Thyroid gland (tissue), 4 donors: ENCODE results near the gene HDAC9. TPM values are rescaled to one million over a fixed set of nuclear protein-coding genes. Genes with fewer than 3 reads are reported as not detected.
A peak's percentile ranks its signal among the peaks of the same experiment; 100 is the strongest.

ENCODE experiments used
- DNase-seq, 2 donors: peaks; one replicate each; pipeline ENCODE4 v3.0.0-alpha.2; 2019
- H3K27ac ChIP-seq, 3 donors: fragments of 200-600 bp; sonication (generic); 1 replicate in 2 of 3; 2 replicates in 1 of 3; pipeline ENCODE4 v1.5.1; 2016 to 2019; ENCODE audit warnings: mild to moderate bottlenecking in 1 of 3, moderate library complexity in 1 of 3
- H3K27me3 ChIP-seq: fragments of 200-600 bp; sonication (generic); one replicate; pipeline ENCODE4 v1.5.1; 2019
- H3K36me3 ChIP-seq, 2 donors: fragments of 200-600 bp; sonication (generic); one replicate each; pipeline ENCODE4 v1.5.1; 2016 to 2019
- H3K4me1 ChIP-seq, 2 donors: fragments of 200-600 bp; sonication (generic); one replicate each; pipeline ENCODE4 v1.5.1; 2017 to 2019
- H3K4me3 ChIP-seq, 3 donors: fragments of 200-600 bp; sonication (generic); replicated peaks in 1 of 3; 1 replicate in 2 of 3; 2 replicates in 1 of 3; pipeline ENCODE4 v1.5.1; 2016; ENCODE audit warnings: mild to moderate bottlenecking in 1 of 3
- H3K9me3 ChIP-seq: fragments of 200-600 bp; sonication (generic); one replicate; pipeline ENCODE4 v1.5.1; 2017
- POLR2A ChIP-seq, 2 donors: fragments of 450-650 bp; IDR thresholded peaks; one replicate each; pipeline ENCODE4 v1.6.1; 2017; ENCODE audit warnings: antibody characterized with exemption in 2 of 2, mild to moderate bottlenecking in 2 of 2, moderate library complexity in 1 of 2
- WGBS, 2 donors: methylation state at CpG; one replicate each; pipeline ENCODE4 v1.1.5; 2017; 5-methylcytosine and 5-hydroxymethylcytosine counted together
- intact Hi-C: fragments of 100-400 bp; cut with DNase I; formaldehyde crosslinking; loops from one replicate; pipeline ENCODE4 v1.15.1; 2023
- total RNA-seq, 4 donors: library from RNA; depleted of rRNA; stranded (reverse); fragments of >200 nt; gene quantifications; one replicate each; pipeline ENCODE4 v1.2.3, GENCODE V29; 2016
- TF ChIP-seq, protein P1 (sequence below), 6 experiments: fragments of 200-600 bp in 3 of 6; fragments of 450-650 bp in 3 of 6; sonication (generic) in 3 of 6; IDR thresholded peaks; one replicate each; pipeline ENCODE4 v1.5.1; 2016 to 2019; ENCODE audit warnings: antibody characterized with exemption in 6 of 6, mild to moderate bottlenecking in 2 of 6, inconsistent platforms in 1 of 6, moderate library complexity in 1 of 6

Gene HDAC9
- total RNA-seq, 4 donors from 2014 or later, result 5.4 to 28.2 (median 7.2) TPM

GRCh38 chr7:18552316-18552916 is 56.9 kb downstream of the HDAC9 start:
- DNase-seq, result no peak
- no peak for TF ChIP-seq POLR2A (IDR thresholded peaks at IDR 0.05)
- TF ChIP-seq, protein P1, sequence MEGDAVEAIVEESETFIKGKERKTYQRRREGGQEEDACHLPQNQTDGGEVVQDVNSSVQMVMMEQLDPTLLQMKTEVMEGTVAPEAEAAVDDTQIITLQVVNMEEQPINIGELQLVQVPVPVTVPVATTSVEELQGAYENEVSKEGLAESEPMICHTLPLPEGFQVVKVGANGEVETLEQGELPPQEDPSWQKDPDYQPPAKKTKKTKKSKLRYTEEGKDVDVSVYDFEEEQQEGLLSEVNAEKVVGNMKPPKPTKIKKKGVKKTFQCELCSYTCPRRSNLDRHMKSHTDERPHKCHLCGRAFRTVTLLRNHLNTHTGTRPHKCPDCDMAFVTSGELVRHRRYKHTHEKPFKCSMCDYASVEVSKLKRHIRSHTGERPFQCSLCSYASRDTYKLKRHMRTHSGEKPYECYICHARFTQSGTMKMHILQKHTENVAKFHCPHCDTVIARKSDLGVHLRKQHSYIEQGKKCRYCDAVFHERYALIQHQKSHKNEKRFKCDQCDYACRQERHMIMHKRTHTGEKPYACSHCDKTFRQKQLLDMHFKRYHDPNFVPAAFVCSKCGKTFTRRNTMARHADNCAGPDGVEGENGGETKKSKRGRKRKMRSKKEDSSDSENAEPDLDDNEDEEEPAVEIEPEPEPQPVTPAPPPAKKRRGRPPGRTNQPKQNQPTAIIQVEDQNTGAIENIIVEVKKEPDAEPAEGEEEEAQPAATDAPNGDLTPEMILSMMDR (IDR thresholded peaks at IDR 0.05), result no peak
- H3K36me3 ChIP-seq, result no peaks in the 10 kb centered on the region
- H3K4me1 ChIP-seq, result peaks cover 19 to 35% of the 10 kb centered on the region in 2 donors
- H3K27ac ChIP-seq, result peak overlapping the region in 2 of 3 donors; percentile 19 to 68
- no peaks in the 10 kb centered on the region for H3K27me3 ChIP-seq
- intact Hi-C loops, result no loop called here
- no peaks in the 10 kb centered on the region for H3K9me3 ChIP-seq
- H3K4me3 ChIP-seq, result no peak overlapping the region
- 14 to 24% methylated on average over 2 of the region's 2 CpGs for WGBS, 2 donors

GRCh38 chr7:18552943-18553604 is 57.5 kb downstream of the HDAC9 start:
- peaks cover 19 to 38% of the 10 kb centered on the region in 2 donors for H3K4me1 ChIP-seq
- H3K27ac ChIP-seq, result peak overlapping the region in 2 of 3 donors; percentile 19 to 68
- H3K9me3 ChIP-seq, result no peaks in the 10 kb centered on the region
- no peak for DNase-seq
- no peak overlapping the region for H3K4me3 ChIP-seq
- WGBS, 2 donors, result 46 to 49% methylated on average over 8 of the region's 8 CpGs
- H3K27me3 ChIP-seq, result no peaks in the 10 kb centered on the region
- intact Hi-C loops, result no loop called here
- TF ChIP-seq, protein P1 (IDR thresholded peaks at IDR 0.05), result no peak
- no peak for TF ChIP-seq POLR2A (IDR thresholded peaks at IDR 0.05)
- no peaks in the 10 kb centered on the region for H3K36me3 ChIP-seq

DNA sequence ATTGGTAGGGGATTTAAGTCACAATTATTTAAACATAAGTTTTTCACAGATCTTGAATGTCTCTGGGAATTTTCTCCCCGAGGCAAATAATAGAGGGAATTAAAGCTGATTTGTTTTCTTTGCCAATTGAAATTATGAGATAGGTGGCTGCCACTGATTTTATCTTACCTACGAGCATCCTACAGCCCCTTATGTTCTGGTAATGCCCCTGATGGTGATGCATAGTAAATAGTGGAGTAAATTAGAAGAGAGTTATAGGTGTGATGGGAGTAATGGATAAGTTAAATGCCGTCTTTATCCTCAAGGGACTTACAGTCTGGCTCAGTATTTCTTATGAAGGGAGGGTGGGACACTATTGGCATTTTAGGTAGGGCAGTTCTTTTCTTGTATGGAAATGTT is 58.1 kb downstream of the HDAC9 start:
- Histone ChIP-seq H3K27ac (peak overlapping the region in 2 of 3 donors; percentile 19 to 68), H3K4me3 (no peak overlapping the region), H3K27me3 (no peaks in the 10 kb centered on the region), H3K4me1 (peaks cover 23 to 42% of the 10 kb centered on the region in 2 donors), H3K9me3 (no peaks in the 10 kb centered on the region), H3K36me3 (no peaks in the 10 kb centered on the region)
- no peak for TF ChIP-seq POLR2A (IDR thresholded peaks at IDR 0.05)
- TF ChIP-seq, protein P1 (IDR thresholded peaks at IDR 0.05), result no peak
- intact Hi-C loops, result no loop called here
- 75 to 77% methylated on average over 3 of the region's 3 CpGs for WGBS, 2 donors
- DNase-seq, result no peak

GRCh38 chr7:18555120-18555519 is 59.6 kb downstream of the HDAC9 start:
- intact Hi-C loops, result no loop called here
- no peak for TF ChIP-seq POLR2A (IDR thresholded peaks at IDR 0.05)
- TF ChIP-seq, protein P1 (IDR thresholded peaks at IDR 0.05), result no peak
- Histone ChIP-seq H3K9me3 (no peaks in the 10 kb centered on the region), H3K4me1 (peaks cover 27 to 48% of the 10 kb centered on the region in 2 donors), H3K27me3 (no peaks in the 10 kb centered on the region), H3K36me3 (no peaks in the 10 kb centered on the region), H3K4me3 (no peak overlapping the region), H3K27ac (no peak overlapping the region)
- DNase-seq, result no peak
- 74 to 75% methylated on average over 1 of the region's 1 CpG for WGBS, 2 donors

DNA sequence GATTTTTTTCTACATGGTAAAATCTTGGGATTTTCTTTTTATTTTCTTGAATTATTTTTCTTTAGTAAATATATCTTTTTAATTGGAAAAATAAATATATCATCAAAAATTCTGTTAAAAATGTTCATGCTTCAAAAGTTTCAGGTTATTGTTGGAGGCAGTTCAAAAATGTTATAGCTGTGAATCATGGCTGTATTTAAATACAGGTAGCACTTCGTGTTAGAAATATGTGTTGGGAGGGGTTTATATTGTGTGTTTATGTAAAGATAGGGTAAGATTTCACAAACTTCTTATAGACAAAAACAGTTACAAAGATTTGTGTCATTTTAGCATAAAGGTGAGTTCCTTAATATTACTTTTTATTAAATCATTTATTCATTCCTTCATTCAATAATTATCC is 60.4 kb downstream of the HDAC9 start:
- no peak for DNase-seq
- H3K4me1 ChIP-seq, result peaks cover 27 to 48% of the 10 kb centered on the region in 2 donors
- no peak overlapping the region for H3K27ac ChIP-seq
- no peaks in the 10 kb centered on the region for H3K9me3 ChIP-seq
- no peaks in the 10 kb centered on the region for H3K36me3 ChIP-seq
- no peaks in the 10 kb centered on the region for H3K27me3 ChIP-seq
- intact Hi-C loops, result no loop called here
- 96 to 98% methylated on average over 1 of the region's 1 CpG for WGBS, 2 donors
- H3K4me3 ChIP-seq, result no peak overlapping the region
- TF ChIP-seq, protein P1 (IDR thresholded peaks at IDR 0.05), result no peak
- no peak for TF ChIP-seq POLR2A (IDR thresholded peaks at IDR 0.05)
